ENCODE results near the gene SPINDOC.

- TF ChIP-seq CTCF (optimal IDR thresholded peaks at IDR 0.05 in 1 of 3, IDR thresholded peaks at IDR 0.05 in 1 of 3, conservative IDR thresholded peaks at IDR 0.05 in 1 of 3; ENCODE audit: extremely low read depth in 1 of 3, insufficient read depth in 2 of 3, low read length in 3 of 3) = no peak
- no peak for TF ChIP-seq EZH2 (IDR thresholded peaks at IDR 0.05; ENCODE audit: low read length)
Observed at GRCh38 chr11:63845303-63845702, 32.0 kb downstream of the SPINDOC start.

All from keratinocyte (primary cell).